DOHH2 (cell line): ENCODE results near the gene HDC.

Source experiments
- H3F3A ChIP-seq: fragments of 200-600 bp; sonication (generic), shearing (Covaris generic); 2 replicates; pipeline ENCODE4 v1.6.0; 2016; ENCODE audit warnings: antibody characterized with exemption, mild to moderate bottlenecking; ENCODE audit not compliant: control insufficient read depth, insufficient read depth
- H3K27ac ChIP-seq: fragments of 200-600 bp; sonication (generic); 2 replicates; pipeline ENCODE4 v1.5.1; 2014; ENCODE audit warnings: low read depth, mild to moderate bottlenecking, low read length, moderate library complexity
- H3K27me3 ChIP-seq: fragments of 200-600 bp; sonication (generic); 2 replicates; pipeline ENCODE4 v1.6.1; 2014; ENCODE audit warnings: mild to moderate bottlenecking, low read length, mixed read lengths; ENCODE audit not compliant: control insufficient read depth
- H3K36me3 ChIP-seq: fragments of 200-600 bp; sonication (generic); 2 replicates; pipeline ENCODE4 v1.6.1; 2014; ENCODE audit warnings: mild to moderate bottlenecking, low read length, moderate library complexity, mixed read lengths; ENCODE audit not compliant: control insufficient read depth
- H3K4me1 ChIP-seq: fragments of 200-600 bp; sonication (generic); 2 replicates; pipeline ENCODE4 v1.6.1; 2014; ENCODE audit warnings: mild to moderate bottlenecking, low read length, mixed read lengths; ENCODE audit not compliant: control insufficient read depth
- H3K4me2 ChIP-seq: fragments of 200-600 bp; sonication (generic); 2 replicates; pipeline ENCODE4 v1.6.0; 2014; ENCODE audit warnings: mild to moderate bottlenecking, low read length, moderate library complexity
- H3K4me3 ChIP-seq: fragments of 200-600 bp; sonication (generic); 2 replicates; pipeline ENCODE4 v1.5.1; 2014; ENCODE audit warnings: mild to moderate bottlenecking, low read length, mixed read lengths
- H3K79me2 ChIP-seq: fragments of 200-600 bp; sonication (generic); 2 replicates; pipeline ENCODE4 v1.6.1; 2014; ENCODE audit warnings: mild to moderate bottlenecking, low read length, mixed read lengths; ENCODE audit not compliant: control insufficient read depth
- H3K9me2 ChIP-seq: fragments of 200-600 bp; sonication (generic); replicated peaks from 2 replicates; pipeline ENCODE4 v1.6.1; 2014; ENCODE audit warnings: mild to moderate bottlenecking, low read length, mixed read lengths; ENCODE audit not compliant: control insufficient read depth
- H3K9me3 ChIP-seq: fragments of 200-600 bp; sonication (generic); 2 replicates; pipeline ENCODE4 v1.6.1; 2014; ENCODE audit warnings: antibody characterized with exemption, low read length, mixed read lengths; ENCODE audit not compliant: control insufficient read depth, insufficient read depth
- H4K20me1 ChIP-seq: fragments of 200-600 bp; sonication (generic); 2 replicates; pipeline ENCODE4 v1.6.0; 2014; ENCODE audit warnings: low read depth, mild to moderate bottlenecking, antibody characterized with exemption, low read length, moderate library complexity; ENCODE audit not compliant: control insufficient read depth, insufficient read depth
- EZH2phosphoT487 ChIP-seq: fragments of 200-600 bp; sonication (generic); IDR thresholded peaks from 2 replicates; pipeline ENCODE4 v1.6.1; 2017; ENCODE audit warnings: borderline replicate concordance, mild to moderate bottlenecking, antibody characterized with exemption, low read length, moderate library complexity, mixed read lengths
- TF ChIP-seq, protein P1 (sequence below): fragments of 200-600 bp; sonication (generic); IDR thresholded peaks from one replicate; pipeline ENCODE4 v1.5.1; 2014; ENCODE audit warnings: antibody characterized with exemption, mild to moderate bottlenecking, low read depth, low read length; ENCODE audit not compliant: poor library complexity, severe bottlenecking

HDC gene

DNA sequence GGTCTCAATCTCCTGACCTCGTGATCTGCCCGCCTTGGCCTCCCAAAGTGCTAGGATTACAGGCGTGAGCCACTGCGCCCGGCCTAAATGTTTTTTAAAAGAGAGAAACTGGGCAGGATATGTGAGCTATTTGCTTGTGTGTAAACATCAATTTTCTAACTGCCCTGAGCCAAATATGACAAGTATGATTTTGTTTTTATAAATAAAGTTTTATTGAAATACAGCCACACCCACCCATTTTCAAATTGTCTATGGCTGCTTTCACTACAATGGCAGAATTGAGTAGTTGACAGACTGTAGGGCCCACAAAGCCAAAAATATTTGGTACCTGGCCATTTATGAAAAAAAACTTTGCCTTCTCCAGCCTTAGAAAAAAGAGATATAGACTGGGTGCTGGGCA lies 15.9 kb upstream of the HDC start:
- no peaks in the 10 kb centered on the region; the same call in 1 of the 2 replicates for H4K20me1 ChIP-seq
- no peaks in the 10 kb centered on the region for H3K27me3 ChIP-seq
- H3K9me2 ChIP-seq = no peaks in the 10 kb centered on the region
- H3K79me2 ChIP-seq = no peaks in the 10 kb centered on the region
- H3K4me1 ChIP-seq = no peaks in the 10 kb centered on the region
- H3K36me3 ChIP-seq = peaks cover 23% of the 10 kb centered on the region
- no peak overlapping the region for H3K27ac ChIP-seq
- no peak overlapping the region for H3K4me3 ChIP-seq
- no peak overlapping the region for H3K4me2 ChIP-seq
- TF ChIP-seq, protein P1, sequence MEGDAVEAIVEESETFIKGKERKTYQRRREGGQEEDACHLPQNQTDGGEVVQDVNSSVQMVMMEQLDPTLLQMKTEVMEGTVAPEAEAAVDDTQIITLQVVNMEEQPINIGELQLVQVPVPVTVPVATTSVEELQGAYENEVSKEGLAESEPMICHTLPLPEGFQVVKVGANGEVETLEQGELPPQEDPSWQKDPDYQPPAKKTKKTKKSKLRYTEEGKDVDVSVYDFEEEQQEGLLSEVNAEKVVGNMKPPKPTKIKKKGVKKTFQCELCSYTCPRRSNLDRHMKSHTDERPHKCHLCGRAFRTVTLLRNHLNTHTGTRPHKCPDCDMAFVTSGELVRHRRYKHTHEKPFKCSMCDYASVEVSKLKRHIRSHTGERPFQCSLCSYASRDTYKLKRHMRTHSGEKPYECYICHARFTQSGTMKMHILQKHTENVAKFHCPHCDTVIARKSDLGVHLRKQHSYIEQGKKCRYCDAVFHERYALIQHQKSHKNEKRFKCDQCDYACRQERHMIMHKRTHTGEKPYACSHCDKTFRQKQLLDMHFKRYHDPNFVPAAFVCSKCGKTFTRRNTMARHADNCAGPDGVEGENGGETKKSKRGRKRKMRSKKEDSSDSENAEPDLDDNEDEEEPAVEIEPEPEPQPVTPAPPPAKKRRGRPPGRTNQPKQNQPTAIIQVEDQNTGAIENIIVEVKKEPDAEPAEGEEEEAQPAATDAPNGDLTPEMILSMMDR = no peak
- TF ChIP-seq EZH2phosphoT487 = no peak
- no peaks in the 10 kb centered on the region for H3F3A ChIP-seq
- no peaks in the 10 kb centered on the region for H3K9me3 ChIP-seq

GRCh38 chr15:50280271-50280670 lies 14.7 kb upstream of the HDC start:
- Histone ChIP-seq H4K20me1 (no peaks in the 10 kb centered on the region; the same call in 1 of the 2 replicates), H3K9me3 (no peaks in the 10 kb centered on the region), H3K36me3 (peaks cover 16% of the 10 kb centered on the region), H3K9me2 (no peaks in the 10 kb centered on the region), H3K4me2 (no peak overlapping the region), H3K27me3 (no peaks in the 10 kb centered on the region), H3K27ac (no peak overlapping the region), H3K4me3 (no peak overlapping the region), H3F3A (no peaks in the 10 kb centered on the region), H3K79me2 (no peaks in the 10 kb centered on the region), H3K4me1 (no peaks in the 10 kb centered on the region)
- no peak for TF ChIP-seq EZH2phosphoT487
- TF ChIP-seq, protein P1 = no peak

DNA sequence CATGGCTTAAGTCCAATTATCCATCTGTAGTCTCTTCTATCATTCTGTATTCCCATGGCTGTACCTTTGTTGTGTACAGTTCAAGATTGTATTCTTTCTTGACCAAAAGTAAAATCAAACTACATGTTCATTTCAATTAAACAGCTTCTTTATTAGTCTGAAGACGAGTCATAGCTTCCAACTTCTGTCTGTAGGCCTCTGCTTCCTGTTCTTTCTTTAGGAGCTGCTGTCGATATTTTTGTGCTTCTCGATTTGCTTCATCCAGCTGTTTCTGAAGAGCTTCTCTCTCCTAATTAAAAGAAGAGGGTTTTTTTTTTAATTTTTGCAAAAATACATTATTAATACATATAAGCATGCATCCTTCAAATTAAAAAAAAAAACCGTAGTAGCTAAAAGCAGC lies 13.0 kb upstream of the HDC start:
- TF ChIP-seq EZH2phosphoT487 = no peak
- TF ChIP-seq, protein P1 = no peak
- Histone ChIP-seq H3K79me2 (no peaks in the 10 kb centered on the region), H3K9me3 (no peaks in the 10 kb centered on the region), H3K4me1 (no peaks in the 10 kb centered on the region), H3K36me3 (peaks cover 6% of the 10 kb centered on the region; the same call in 1 of the 2 replicates), H3K4me3 (no peak overlapping the region), H3F3A (no peaks in the 10 kb centered on the region), H4K20me1 (no peaks in the 10 kb centered on the region; the same call in 1 of the 2 replicates), H3K27me3 (no peaks in the 10 kb centered on the region), H3K27ac (no peak overlapping the region), H3K9me2 (no peaks in the 10 kb centered on the region), H3K4me2 (no peak overlapping the region)

- no peaks in the 10 kb centered on the region for H3K9me3 ChIP-seq
- H3K4me3 ChIP-seq = no peak overlapping the region
- no peak overlapping the region for H3K4me2 ChIP-seq
- H4K20me1 ChIP-seq = no peaks in the 10 kb centered on the region; the same call in 1 of the 2 replicates
- TF ChIP-seq, protein P1 = no peak
- TF ChIP-seq EZH2phosphoT487 = no peak
- H3K79me2 ChIP-seq = no peaks in the 10 kb centered on the region
- H3K4me1 ChIP-seq = no peaks in the 10 kb centered on the region
- H3K36me3 ChIP-seq = peaks cover 6% of the 10 kb centered on the region; the same call in 1 of the 2 replicates
- H3K9me2 ChIP-seq = no peaks in the 10 kb centered on the region
- H3K27ac ChIP-seq = no peak overlapping the region
- no peaks in the 10 kb centered on the region for H3K27me3 ChIP-seq
- no peaks in the 10 kb centered on the region for H3F3A ChIP-seq
Measured at GRCh38 chr15:50277370-50277769, 11.8 kb upstream of the HDC start.
